HTR-8/SVneo (cell line): Measurements from ENCODE around the gene DAD1.
A peak's percentile ranks its signal among the peaks of the same experiment; 100 is the strongest.

Experiments
- DNase-seq: peaks from one replicate; pipeline ENCODE4 v3.0.0; 2011; ENCODE audit warnings: low spot score, mixed read lengths; ENCODE audit not compliant: insufficient read length
- FAIRE-seq: peaks from 2 replicates; lab custom pipeline; 2011; peaks lifted over from hg19 to GRCh38; lab: Jason Lieb, UNC

The DAD1 gene

DNA sequence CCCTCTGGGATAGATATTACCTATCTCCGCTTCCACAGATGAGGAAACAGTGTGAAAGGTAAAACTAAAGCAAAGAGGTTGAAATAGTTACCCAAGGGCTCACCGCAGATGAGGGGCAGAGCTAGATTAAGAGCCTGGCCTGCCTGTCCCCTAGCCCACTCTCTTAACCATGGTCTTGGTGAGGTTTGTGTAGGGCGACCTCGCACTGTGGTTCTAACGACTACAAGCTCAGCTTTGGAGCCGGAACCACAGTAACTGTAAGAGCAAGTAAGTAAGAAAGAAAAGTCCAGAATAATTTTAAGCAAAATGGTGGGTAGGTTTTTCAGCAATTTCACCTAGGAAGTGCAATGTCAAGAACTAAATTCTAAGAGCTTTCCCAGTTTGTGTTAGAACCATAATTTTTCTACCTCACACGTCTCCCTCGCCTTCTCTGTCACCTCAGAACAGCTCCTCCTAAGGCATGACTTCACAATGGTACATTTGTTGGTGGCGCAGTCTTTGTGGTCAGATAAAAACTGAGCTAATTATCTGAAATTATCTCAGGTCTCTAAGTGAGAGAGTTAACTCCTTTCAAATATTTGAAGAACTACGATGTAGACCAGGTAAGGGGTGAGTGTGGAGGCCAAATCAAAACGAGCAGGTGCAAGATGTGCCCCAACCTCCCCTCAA is 64.8 kb downstream of the DAD1 start:
- DNase-seq, result no peak
- no peak for FAIRE-seq

DNA sequence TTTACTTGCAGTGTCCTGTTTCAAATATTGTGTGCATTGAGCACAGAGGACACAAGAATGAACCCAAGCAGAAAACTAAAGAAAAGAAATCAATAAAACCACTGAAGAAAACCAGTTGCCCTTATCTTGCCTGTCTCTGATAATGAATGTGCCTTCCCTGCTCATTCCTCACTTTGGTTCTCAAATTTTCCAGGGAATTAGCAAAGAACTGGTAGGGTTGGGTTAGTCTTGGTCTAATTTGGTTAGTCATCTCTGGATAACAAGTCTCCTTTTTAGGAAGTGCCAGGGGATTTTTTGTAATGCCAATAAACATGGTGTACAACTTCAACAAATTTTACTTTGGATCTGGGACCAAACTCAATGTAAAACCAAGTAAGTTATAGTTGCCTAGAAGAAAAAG is 65.7 kb downstream of the DAD1 start:
- FAIRE-seq (no peak), DNase-seq (no peak)

DNA sequence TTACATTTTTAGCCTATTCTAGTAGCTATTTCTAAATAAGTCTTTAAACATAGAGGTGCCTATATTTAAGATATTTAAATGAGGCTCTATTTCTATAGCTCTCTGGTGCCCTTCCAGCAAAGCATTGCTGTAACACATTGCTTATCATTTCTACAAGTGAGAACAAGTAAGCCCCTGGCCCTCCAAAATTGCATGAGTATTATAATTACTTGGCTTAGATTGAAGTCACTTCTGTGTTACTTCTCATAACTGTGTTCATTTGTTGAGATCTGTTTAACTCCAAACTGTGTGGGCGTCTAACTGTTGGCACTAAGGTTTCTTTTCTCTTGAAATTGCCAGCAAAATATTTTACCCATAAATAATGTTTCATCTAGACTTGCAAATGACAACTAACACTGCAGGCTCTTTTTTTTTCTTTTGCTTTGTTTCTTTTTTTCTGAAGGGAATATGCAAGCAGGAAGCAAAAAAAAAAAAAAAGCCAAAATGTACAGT is 66.5 kb downstream of the DAD1 start:
- DNase-seq (no peak), FAIRE-seq (no peak)

DNA sequence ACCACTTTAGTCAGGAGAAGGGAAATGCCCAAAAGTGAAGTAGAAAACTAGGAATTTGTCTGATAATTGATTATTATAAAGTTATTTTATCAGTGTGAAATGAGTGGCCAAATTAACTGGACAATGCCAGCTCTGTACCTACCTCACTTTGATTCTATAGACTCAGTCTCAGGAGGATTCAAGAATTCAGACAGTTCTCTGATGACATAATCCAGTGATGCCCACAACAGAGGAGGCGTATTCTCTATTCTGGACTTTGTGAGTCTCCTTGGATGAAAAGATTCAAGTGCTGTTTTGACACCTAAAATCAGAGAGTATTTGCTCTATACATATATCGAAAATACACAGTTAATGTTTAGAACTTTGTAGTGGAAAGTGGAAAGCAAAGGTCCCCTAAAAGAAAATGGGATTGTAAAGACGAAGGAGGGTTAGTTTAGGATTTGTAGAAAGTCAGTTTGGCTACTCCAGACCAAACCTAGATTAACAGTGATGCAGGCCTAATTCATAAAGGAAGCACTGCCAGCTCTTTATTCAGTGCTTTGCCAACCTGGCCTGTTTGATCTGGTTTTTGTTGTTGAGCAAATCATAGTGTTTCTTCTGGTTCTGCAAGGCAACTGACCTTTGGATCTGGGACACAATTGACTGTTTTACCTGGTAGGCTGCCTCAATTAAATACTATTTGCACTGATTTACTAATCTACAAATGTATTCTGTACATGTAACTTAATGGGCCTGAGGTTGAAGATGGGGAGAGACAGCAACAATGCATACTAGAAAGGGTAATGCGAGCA is 67.4 kb downstream of the DAD1 start:
- DNase-seq, result no peak
- no peak for FAIRE-seq

DNA sequence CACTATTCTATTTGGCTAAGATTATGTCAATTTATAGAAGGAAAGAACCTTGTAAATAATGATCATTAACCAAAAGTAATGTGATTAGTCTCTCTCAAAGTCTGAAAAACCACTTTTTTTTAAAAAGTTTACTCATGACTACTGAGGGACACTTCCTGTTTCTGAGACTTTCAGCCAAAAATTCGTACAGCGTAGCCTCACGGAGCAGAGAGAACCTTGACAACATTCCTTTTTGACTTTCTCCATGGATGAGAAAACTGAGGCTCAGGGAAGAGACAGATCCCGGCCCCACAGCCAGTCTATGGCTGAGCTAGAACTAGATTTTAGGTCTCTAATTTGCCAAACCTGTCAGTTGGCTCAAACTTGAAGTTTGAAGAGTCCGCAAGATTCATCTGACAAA is 68.2 kb downstream of the DAD1 start:
- FAIRE-seq (no peak), DNase-seq (no peak)

DNA sequence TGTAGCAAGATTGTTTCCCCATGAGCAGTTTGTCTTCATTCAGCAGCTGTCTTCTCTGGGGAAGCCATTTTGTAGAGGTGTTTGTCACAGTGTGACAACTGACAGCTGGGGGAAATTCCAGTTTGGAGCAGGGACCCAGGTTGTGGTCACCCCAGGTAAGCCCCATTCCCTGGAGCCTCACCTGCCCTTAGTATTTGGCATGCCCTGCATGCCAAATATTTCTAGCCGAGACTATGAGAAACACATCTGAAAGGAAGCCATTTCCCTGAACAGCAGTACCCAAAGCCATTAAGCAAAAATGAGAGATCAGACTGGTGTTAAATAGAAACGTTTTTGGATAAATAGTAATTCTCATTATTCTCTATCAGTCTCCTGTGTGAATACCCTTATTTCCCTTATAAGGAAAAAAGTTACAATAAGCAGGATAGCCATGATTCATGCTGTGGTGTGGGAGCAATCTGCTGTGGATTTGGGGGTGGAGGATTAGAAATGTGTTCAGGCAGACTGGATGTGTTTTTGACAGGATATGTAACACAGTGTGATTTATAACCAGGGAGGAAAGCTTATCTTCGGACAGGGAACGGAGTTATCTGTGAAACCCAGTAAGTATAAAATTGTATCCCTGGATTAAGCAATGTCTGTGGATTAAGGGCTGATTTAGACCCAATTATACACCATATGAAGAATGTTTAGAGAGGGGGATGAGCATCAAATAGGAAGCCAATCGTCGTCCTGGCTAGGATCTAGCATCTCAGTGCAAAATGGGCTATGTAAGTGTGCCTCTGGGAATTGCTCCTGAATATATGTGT is 68.9 kb downstream of the DAD1 start:
- FAIRE-seq, result no peak
- peak; percentile 26 for DNase-seq

DNA sequence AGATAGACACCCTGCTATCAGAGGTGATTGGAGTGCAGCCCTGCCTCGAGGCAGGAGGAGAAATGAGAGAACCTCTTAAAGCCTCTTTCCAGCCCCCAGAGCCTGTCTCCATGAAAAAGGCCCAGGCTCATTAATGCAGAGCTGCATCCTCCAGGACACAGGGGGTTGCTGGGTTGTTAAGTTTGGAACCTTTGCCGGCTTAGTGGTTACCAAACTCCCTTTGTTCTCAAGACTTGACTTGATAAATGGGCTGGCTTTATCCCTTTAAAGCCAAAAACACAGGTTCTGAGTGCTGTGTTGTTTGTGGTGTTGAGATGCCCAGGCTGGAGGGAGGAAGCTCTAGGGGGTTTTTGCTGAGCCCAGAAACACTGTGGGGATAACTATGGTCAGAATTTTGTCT is 71.0 kb downstream of the DAD1 start:
- no peak for DNase-seq
- no peak for FAIRE-seq

DNA sequence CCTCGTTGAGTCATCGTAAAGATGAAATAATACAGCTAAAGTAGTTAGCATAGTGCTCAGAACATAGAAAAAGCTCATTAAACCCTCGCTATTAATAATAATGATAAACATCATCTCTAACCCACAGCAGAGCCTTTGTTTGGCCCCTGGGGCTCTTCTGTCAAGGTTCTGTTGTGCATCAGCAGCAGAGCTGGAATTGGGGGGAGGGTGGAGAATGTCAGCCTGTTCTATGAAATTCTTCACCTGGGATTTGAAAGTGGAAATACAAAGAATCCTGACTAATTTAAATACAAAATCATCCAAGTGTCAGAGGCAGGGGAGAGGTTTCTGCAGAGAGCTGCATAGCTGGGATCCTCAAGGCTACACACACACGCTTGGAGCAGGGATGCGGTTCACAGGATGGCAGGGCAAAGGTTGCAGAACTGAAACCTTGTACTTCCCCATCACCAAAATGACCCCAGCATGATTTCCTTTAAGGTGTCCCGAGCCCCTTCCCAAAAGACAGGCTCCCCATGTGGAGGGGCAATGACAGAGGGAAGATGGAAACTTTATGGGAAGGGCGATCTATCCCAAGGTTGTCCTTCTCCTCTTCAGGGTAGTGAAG is 71.8 kb downstream of the DAD1 start:
- DNase-seq, result no peak
- FAIRE-seq, result no peak

DNA sequence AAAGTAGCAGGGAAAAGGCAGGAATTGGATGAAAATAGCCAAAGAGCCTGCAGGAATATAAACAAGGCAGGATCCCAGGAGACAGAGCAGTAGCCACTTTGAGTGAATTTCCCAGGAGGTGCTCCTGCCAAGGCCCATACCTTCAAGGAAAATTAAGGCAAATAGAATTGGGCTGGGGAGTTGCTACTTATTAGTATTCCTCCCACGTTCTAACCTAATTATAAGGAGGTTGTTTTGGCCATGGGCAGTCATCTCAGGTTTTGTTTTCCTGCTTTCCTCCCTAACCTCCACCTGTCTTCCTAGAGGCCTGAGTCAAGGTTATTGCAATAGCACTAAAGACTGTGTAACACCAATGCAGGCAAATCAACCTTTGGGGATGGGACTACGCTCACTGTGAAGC is 73.1 kb downstream of the DAD1 start:
- no peak for FAIRE-seq

More for the DNA sequence above, 73.1 kb downstream of the DAD1 start:
- no peak for DNase-seq
